T-helper 1 cell treated with Interleukin-12 subunit alpha and Interleukin-12 subunit beta and Interleukin-4 antibody, amounts not matched to agents 30 μg/mL and 1 μg/mL, for 36 hours (primary cell): ENCODE results near the gene ING3.

Experiments
- H3K27ac Mint-ChIP-seq: one replicate; pipeline ENCODE4 v1.8.0; 2021; ENCODE audit warnings: mild to moderate bottlenecking, mixed read lengths
- H3K27me3 Mint-ChIP-seq: one replicate; pipeline ENCODE4 v1.8.0; 2021; ENCODE audit warnings: low read depth, mixed read lengths
- H3K36me3 Mint-ChIP-seq: one replicate; pipeline ENCODE4 v1.8.0; 2021; ENCODE audit warnings: low read depth, mixed read lengths
- H3K4me1 Mint-ChIP-seq: one replicate; pipeline ENCODE4 v1.8.0; 2021; ENCODE audit warnings: low read depth, mixed read lengths
- H3K4me3 Mint-ChIP-seq: one replicate; pipeline ENCODE4 v1.8.0; 2021; ENCODE audit warnings: mild to moderate bottlenecking, moderate library complexity, mixed read lengths
- H3K9me3 Mint-ChIP-seq: one replicate; pipeline ENCODE4 v1.8.0; 2021; ENCODE audit warnings: mixed read lengths

ING3 gene

GRCh38 chr7:120941064-120941463 is 9.5 kb upstream of the ING3 start:
- H3K36me3 Mint-ChIP-seq: no peaks in the 10 kb centered on the region
- H3K4me1 Mint-ChIP-seq: no peaks in the 10 kb centered on the region
- H3K27me3 Mint-ChIP-seq: peaks cover 21% of the 10 kb centered on the region
- H3K9me3 Mint-ChIP-seq: no peaks in the 10 kb centered on the region
- no peak overlapping the region for H3K27ac Mint-ChIP-seq
- no peak overlapping the region for H3K4me3 Mint-ChIP-seq

DNA sequence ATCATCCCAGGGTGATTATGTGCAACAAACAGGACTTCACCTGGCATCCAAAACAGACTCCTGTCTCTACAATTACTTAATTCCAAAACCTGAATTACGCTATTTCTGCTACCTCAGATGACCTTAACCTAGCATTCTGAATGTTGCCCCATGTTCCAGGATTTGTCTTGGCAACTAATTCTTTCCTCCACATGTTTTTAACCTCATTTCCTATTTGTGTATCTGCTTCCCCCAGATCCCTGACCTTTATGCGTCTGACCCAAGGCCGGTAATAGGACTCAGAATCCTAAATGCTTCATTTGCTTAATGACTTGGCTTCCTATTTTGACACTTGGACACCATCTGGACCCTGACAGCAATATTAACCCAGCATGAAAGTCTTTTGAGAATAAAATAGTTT is 8.7 kb upstream of the ING3 start:
- Mint-ChIP-seq H3K27me3 (peaks cover 28% of the 10 kb centered on the region), H3K4me1 (no peaks in the 10 kb centered on the region), H3K27ac (no peak overlapping the region), H3K9me3 (no peaks in the 10 kb centered on the region), H3K4me3 (no peak overlapping the region), H3K36me3 (no peaks in the 10 kb centered on the region)

- no peak overlapping the region for H3K4me3 Mint-ChIP-seq
- H3K27ac Mint-ChIP-seq: no peak overlapping the region
- H3K36me3 Mint-ChIP-seq: no peaks in the 10 kb centered on the region
- H3K9me3 Mint-ChIP-seq: no peaks in the 10 kb centered on the region
- no peaks in the 10 kb centered on the region for H3K4me1 Mint-ChIP-seq
- peaks cover 31% of the 10 kb centered on the region for H3K27me3 Mint-ChIP-seq
These were observed 7.7 kb upstream of the ING3 start for GRCh38 chr7:120942861-120943260.

DNA sequence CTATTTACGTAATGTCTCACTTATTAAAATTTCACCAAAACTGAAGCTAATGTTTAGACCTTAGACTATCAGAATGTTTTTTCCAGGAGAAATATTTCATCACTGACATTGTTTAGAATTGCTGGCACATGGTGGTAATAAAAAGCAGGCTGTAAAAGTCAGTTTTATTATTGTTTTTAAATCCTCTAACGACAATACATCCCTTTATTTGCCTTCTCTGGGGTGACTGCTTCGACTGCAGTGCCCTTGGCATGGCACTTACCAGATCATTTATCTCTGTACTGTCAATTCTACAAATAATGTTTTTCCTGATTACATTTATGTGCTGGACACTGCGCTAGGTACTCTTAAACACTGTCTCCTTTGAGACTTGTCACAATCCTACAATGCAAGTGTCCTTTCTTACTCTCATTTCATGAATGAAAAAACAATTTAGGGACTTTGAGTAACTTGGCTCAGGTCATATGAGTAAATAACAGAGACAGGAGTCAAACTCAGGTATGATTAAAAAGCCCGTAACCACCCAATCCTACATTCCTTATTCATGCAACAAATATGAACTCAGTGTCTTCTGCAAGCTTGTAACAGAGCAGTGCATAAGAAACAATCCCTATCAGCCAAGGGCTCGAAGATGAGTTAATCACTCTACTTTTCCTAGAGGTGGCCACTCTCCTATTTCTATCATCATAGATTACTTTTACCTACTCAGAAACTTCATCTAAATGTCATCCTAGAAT is 5.6 kb upstream of the ING3 start:
- Mint-ChIP-seq H3K9me3 (no peaks in the 10 kb centered on the region), H3K36me3 (no peaks in the 10 kb centered on the region), H3K4me1 (peaks cover 7% of the 10 kb centered on the region), H3K27ac (no peak overlapping the region), H3K4me3 (no peak overlapping the region), H3K27me3 (peaks cover 31% of the 10 kb centered on the region)

GRCh38 chr7:120947980-120948379 is 2.6 kb upstream of the ING3 start:
- Mint-ChIP-seq H3K36me3 (peaks cover 8% of the 10 kb centered on the region), H3K27me3 (peaks cover 24% of the 10 kb centered on the region), H3K4me3 (peak overlapping the region; percentile 19), H3K4me1 (peaks cover 12% of the 10 kb centered on the region), H3K9me3 (no peaks in the 10 kb centered on the region), H3K27ac (no peak overlapping the region)

- no peaks in the 10 kb centered on the region for H3K9me3 Mint-ChIP-seq
- peaks cover 24% of the 10 kb centered on the region for H3K27me3 Mint-ChIP-seq
- H3K4me1 Mint-ChIP-seq: peaks cover 12% of the 10 kb centered on the region
- peaks cover 11% of the 10 kb centered on the region for H3K36me3 Mint-ChIP-seq
- H3K27ac Mint-ChIP-seq: peak overlapping the region; percentile 96
- peak overlapping the region; percentile 94 for H3K4me3 Mint-ChIP-seq
These were observed 1.1 kb upstream of the ING3 start for GRCh38 chr7:120949393-120949911.

GRCh38 chr7:120949998-120950538 is 509 bp upstream of the ING3 start:
- no peaks in the 10 kb centered on the region for H3K9me3 Mint-ChIP-seq
- H3K27ac Mint-ChIP-seq: peak overlapping the region; percentile 96
- H3K4me1 Mint-ChIP-seq: peaks cover 13% of the 10 kb centered on the region
- peaks cover 13% of the 10 kb centered on the region for H3K36me3 Mint-ChIP-seq
- H3K27me3 Mint-ChIP-seq: peaks cover 21% of the 10 kb centered on the region
- H3K4me3 Mint-ChIP-seq: peak overlapping the region; percentile 94

GRCh38 chr7:120951309-120951699 is 727 bp downstream of the ING3 start:
- no peaks in the 10 kb centered on the region for H3K9me3 Mint-ChIP-seq
- H3K4me1 Mint-ChIP-seq: peaks cover 15% of the 10 kb centered on the region
- H3K4me3 Mint-ChIP-seq: peak overlapping the region; percentile 94
- peaks cover 11% of the 10 kb centered on the region for H3K27me3 Mint-ChIP-seq
- peak overlapping the region; percentile 96 for H3K27ac Mint-ChIP-seq
- H3K36me3 Mint-ChIP-seq: peaks cover 20% of the 10 kb centered on the region

- H3K4me3 Mint-ChIP-seq: peak overlapping the region; percentile 94
- no peaks in the 10 kb centered on the region for H3K9me3 Mint-ChIP-seq
- peaks cover 7% of the 10 kb centered on the region for H3K27me3 Mint-ChIP-seq
- peaks cover 15% of the 10 kb centered on the region for H3K4me1 Mint-ChIP-seq
- H3K27ac Mint-ChIP-seq: peak overlapping the region; percentile 76
- H3K36me3 Mint-ChIP-seq: peaks cover 21% of the 10 kb centered on the region
These were observed 1.2 kb downstream of the ING3 start for GRCh38 chr7:120951826-120952225.

GRCh38 chr7:120955577-120956149 is 5.1 kb downstream of the ING3 start:
- no peaks in the 10 kb centered on the region for H3K27me3 Mint-ChIP-seq
- peaks cover 30% of the 10 kb centered on the region for H3K36me3 Mint-ChIP-seq
- H3K9me3 Mint-ChIP-seq: no peaks in the 10 kb centered on the region
- H3K4me3 Mint-ChIP-seq: no peak overlapping the region
- peaks cover 16% of the 10 kb centered on the region for H3K4me1 Mint-ChIP-seq
- peak overlapping the region; percentile 68 for H3K27ac Mint-ChIP-seq

DNA sequence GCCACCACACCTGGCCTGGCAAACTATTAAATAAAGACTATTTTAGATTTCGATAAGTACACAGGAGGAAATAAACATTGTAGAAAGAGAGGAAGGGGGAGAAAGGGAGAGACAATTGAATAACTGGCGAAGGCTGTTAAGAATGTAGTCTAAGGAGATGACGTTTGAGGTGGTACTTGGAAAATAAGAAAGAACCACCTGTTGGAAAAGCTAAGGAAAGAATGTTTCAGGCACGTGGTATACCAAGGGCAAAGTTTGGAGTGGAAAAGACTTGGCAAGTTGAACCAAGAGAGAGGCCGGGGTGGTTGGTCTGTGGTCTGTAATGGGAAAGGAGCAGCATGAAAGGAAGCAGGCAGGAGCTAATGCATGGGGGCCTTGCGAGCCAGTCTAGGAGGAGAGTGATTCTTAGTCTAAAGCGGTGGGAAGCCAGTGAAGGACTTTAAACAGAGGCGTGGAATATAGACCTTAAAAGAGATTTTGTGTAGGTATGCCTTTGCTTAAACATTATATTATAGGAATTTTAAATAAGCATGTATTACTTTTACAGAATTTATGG is 9.4 kb downstream of the ING3 start:
- Mint-ChIP-seq H3K36me3 (peaks cover 36% of the 10 kb centered on the region), H3K9me3 (no peaks in the 10 kb centered on the region), H3K27ac (peak overlapping the region; percentile 43), H3K4me1 (peaks cover 12% of the 10 kb centered on the region), H3K27me3 (no peaks in the 10 kb centered on the region), H3K4me3 (no peak overlapping the region)

DNA sequence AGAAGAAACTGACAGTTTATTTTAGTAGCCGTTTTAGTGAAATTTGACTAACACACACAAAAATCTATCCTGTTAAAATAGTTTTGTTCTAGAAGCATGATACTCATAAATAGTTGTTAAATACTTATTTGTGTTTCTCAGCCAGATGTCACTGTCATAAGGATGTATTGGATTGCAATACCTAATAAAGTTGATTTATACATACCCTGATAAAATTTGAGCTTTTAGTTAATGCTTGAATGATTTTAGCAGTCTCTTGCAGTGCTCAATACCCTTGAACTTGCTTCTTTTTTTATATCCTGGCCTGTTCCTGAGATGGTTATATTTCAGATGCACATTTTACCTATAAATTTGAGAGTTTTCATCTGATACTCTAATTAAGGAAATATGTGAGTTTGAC is 10.1 kb downstream of the ING3 start:
- H3K36me3 Mint-ChIP-seq: peaks cover 37% of the 10 kb centered on the region
- peaks cover 11% of the 10 kb centered on the region for H3K4me1 Mint-ChIP-seq
- no peaks in the 10 kb centered on the region for H3K9me3 Mint-ChIP-seq
- no peaks in the 10 kb centered on the region for H3K27me3 Mint-ChIP-seq
- no peak overlapping the region for H3K4me3 Mint-ChIP-seq
- H3K27ac Mint-ChIP-seq: no peak overlapping the region

GRCh38 chr7:120961638-120962173 is 11.1 kb downstream of the ING3 start:
- no peaks in the 10 kb centered on the region for H3K27me3 Mint-ChIP-seq
- H3K4me1 Mint-ChIP-seq: peaks cover 12% of the 10 kb centered on the region
- H3K4me3 Mint-ChIP-seq: no peak overlapping the region
- H3K9me3 Mint-ChIP-seq: no peaks in the 10 kb centered on the region
- peaks cover 37% of the 10 kb centered on the region for H3K36me3 Mint-ChIP-seq
- no peak overlapping the region for H3K27ac Mint-ChIP-seq

- Mint-ChIP-seq H3K36me3 (peaks cover 44% of the 10 kb centered on the region), H3K27ac (no peak overlapping the region), H3K27me3 (no peaks in the 10 kb centered on the region), H3K9me3 (no peaks in the 10 kb centered on the region), H3K4me3 (no peak overlapping the region), H3K4me1 (peaks cover 8% of the 10 kb centered on the region)
These were observed 13.5 kb downstream of the ING3 start for GRCh38 chr7:120964088-120964487.
